Keratinocyte (primary cell): Measurements from ENCODE around the gene TMEM187. TPM values are rescaled to one million over a fixed set of nuclear protein-coding genes. Genes with fewer than 3 reads are reported as not detected.

Source experiments
- DNase-seq: peaks from one replicate; pipeline ENCODE4 v3.0.0-alpha.2; 2011; ENCODE audit warnings: low read depth, missing footprints, low spot score
- FAIRE-seq: peaks from 2 replicates; lab custom pipeline; 2011; peaks lifted over from hg19 to GRCh38; lab: Jason Lieb, UNC
- H2AFZ ChIP-seq: 2 replicates; pipeline ENCODE4 v1.6.0; 2012; ENCODE audit warnings: low read length, control low read depth, inconsistent platforms; ENCODE audit not compliant: control insufficient read depth
- H3K27ac ChIP-seq: 2 replicates; pipeline ENCODE4 v1.5.1; 2011; ENCODE audit warnings: low read length; ENCODE audit not compliant: control insufficient read depth, insufficient read depth
- H3K27me3 ChIP-seq: 3 replicates; pipeline ENCODE4 v1.6.0; 2011; ENCODE audit warnings: low read length; ENCODE audit not compliant: control insufficient read depth, insufficient read depth; ENCODE audit errors: extremely low read depth
- H3K36me3 ChIP-seq, 2 experiments: 2 replicates in 1 of 2; 3 replicates in 1 of 2; pipeline ENCODE4 v1.5.1; 2011; ENCODE audit warnings: low read length in 2 of 2, mild to moderate bottlenecking in 1 of 2; ENCODE audit not compliant: control insufficient read depth in 2 of 2, insufficient read depth in 2 of 2; ENCODE audit errors: extremely low read depth in 1 of 2
- H3K4me1 ChIP-seq: 3 replicates; pipeline ENCODE4 v1.5.1; 2011; ENCODE audit warnings: low read length; ENCODE audit not compliant: control insufficient read depth, insufficient read depth; ENCODE audit errors: extremely low read depth
- H3K4me2 ChIP-seq: 3 replicates; pipeline ENCODE4 v1.6.0; 2011; ENCODE audit warnings: low read depth, low read length; ENCODE audit not compliant: control insufficient read depth, insufficient read depth; ENCODE audit errors: extremely low read depth
- H3K4me3 ChIP-seq, 3 experiments: fragments of 200-600 bp in 1 of 3; sonication (generic) in 1 of 3; 2 replicates in 2 of 3; 3 replicates in 1 of 3; pipeline ENCODE4 v1.5.1; 2011 to 2016; ENCODE audit warnings: low read length in 3 of 3, mild to moderate bottlenecking in 3 of 3, control low read depth in 2 of 3, inconsistent platforms in 1 of 3, low read depth in 1 of 3, mixed read lengths in 1 of 3, mixed run types in 1 of 3, moderate library complexity in 1 of 3; ENCODE audit not compliant: control insufficient read depth in 2 of 3, insufficient read depth in 2 of 3; ENCODE audit errors: extremely low read depth in 1 of 3
- H3K79me2 ChIP-seq: 2 replicates; pipeline ENCODE4 v1.6.0; 2012; ENCODE audit warnings: low read length; ENCODE audit not compliant: control insufficient read depth, insufficient read depth
- H3K9ac ChIP-seq: 3 replicates; pipeline ENCODE4 v1.6.0; 2011; ENCODE audit warnings: low read length; ENCODE audit not compliant: control insufficient read depth, insufficient read depth; ENCODE audit errors: extremely low read depth
- H3K9me1 ChIP-seq: 3 replicates; pipeline ENCODE4 v1.6.0; 2011; ENCODE audit warnings: low read length; ENCODE audit not compliant: control insufficient read depth, insufficient read depth; ENCODE audit errors: extremely low read depth
- H3K9me3 ChIP-seq: 2 replicates; pipeline ENCODE4 v1.5.1; 2012; ENCODE audit warnings: low read depth, low read length; ENCODE audit not compliant: control insufficient read depth
- H4K20me1 ChIP-seq: 3 replicates; pipeline ENCODE4 v1.6.0; 2011; ENCODE audit warnings: low read length; ENCODE audit not compliant: control insufficient read depth, insufficient read depth; ENCODE audit errors: extremely low read depth
- CTCF ChIP-seq, 3 experiments: IDR thresholded peaks in 1 of 3; conservative IDR thresholded peaks in 1 of 3; optimal IDR thresholded peaks in 1 of 3; 2 replicates in 2 of 3; 3 replicates in 1 of 3; pipeline versions ENCODE3 to v1.5.1; 2011; ENCODE audit warnings: low read length in 3 of 3, mild to moderate bottlenecking in 3 of 3, moderate library complexity in 2 of 3, control low read depth in 1 of 3, inconsistent platforms in 1 of 3; ENCODE audit not compliant: insufficient read depth in 2 of 3; ENCODE audit errors: extremely low read depth in 1 of 3
- EZH2 ChIP-seq: IDR thresholded peaks from one replicate; pipeline ENCODE4 v1.6.1; 2012; ENCODE audit warnings: inconsistent platforms, mild to moderate bottlenecking, low read length, moderate library complexity
- dilution Hi-C: fragments of 300-500 bp; cut with MboI; formaldehyde crosslinking; loops from one replicate; pipeline ENCODE4 v1.7.0; 2020; ENCODE audit warnings: low sequenced_read_pairs; ENCODE audit not compliant: extremely low pct_ligation_motif_present
- polyA plus RNA-seq, 5 experiments: library from polyadenylated mRNA; depleted of rRNA in 3 of 5; stranded (reverse) in 3 of 5; stranded (forward) in 1 of 5; unstranded in 1 of 5; fragments of >200 nt; gene quantifications; 1 replicate in 1 of 5; 2 replicates in 3 of 5; 3 replicates in 1 of 5; pipeline versions ENCODE4 v1.2.1 to v1.2.3, GENCODE V29; 2011 to 2012; ENCODE audit warnings: missing spikeins in 2 of 5, low read depth in 1 of 5, low replicate concordance in 1 of 5

TMEM187 gene
- polyA plus RNA-seq, 1 donor (not counting 4 experiments of a cell fraction or from before 2014, with no cell fraction given): 6.6 TPM

GRCh38 chrX:153951683-153952372 lies 20.7 kb upstream of the TMEM187 start:
- Histone ChIP-seq H3K27me3 (no peaks in the 10 kb centered on the region), H3K27ac (no peak overlapping the region), H3K36me3 (peaks cover 33 to 35% of the 10 kb centered on the region in 2 experiments), H4K20me1 (no peaks in the 10 kb centered on the region), H3K9ac (no peak overlapping the region), H3K9me1 (no peaks in the 10 kb centered on the region), H3K4me1 (no peaks in the 10 kb centered on the region), H3K4me3 (no peak overlapping the region), H2AFZ (no peak overlapping the region), H3K9me3 (no peaks in the 10 kb centered on the region), H3K4me2 (no peak overlapping the region), H3K79me2 (no peaks in the 10 kb centered on the region)
- TF ChIP-seq EZH2: no peak
- TF ChIP-seq CTCF (optimal IDR thresholded peaks at IDR 0.05 in 1 of 3, IDR thresholded peaks at IDR 0.05 in 1 of 3, conservative IDR thresholded peaks at IDR 0.05 in 1 of 3; ENCODE audit: extremely low read depth in 1 of 3, insufficient read depth in 2 of 3, low read length in 3 of 3): no peak
- FAIRE-seq: no peak
- no peak for DNase-seq
- dilution Hi-C loops: no loop called here

- H4K20me1 ChIP-seq: no peaks in the 10 kb centered on the region
- no peak overlapping the region for H2AFZ ChIP-seq
- no peak overlapping the region for H3K27ac ChIP-seq
- no peaks in the 10 kb centered on the region for H3K4me1 ChIP-seq
- no peaks in the 10 kb centered on the region for H3K27me3 ChIP-seq
- no peaks in the 10 kb centered on the region for H3K79me2 ChIP-seq
- FAIRE-seq (no peak), DNase-seq (no peak)
- peaks cover 35 to 42% of the 10 kb centered on the region in 2 experiments for H3K36me3 ChIP-seq
- H3K4me3 ChIP-seq: no peak overlapping the region
- no peaks in the 10 kb centered on the region for H3K9me1 ChIP-seq
- no peak for TF ChIP-seq CTCF (optimal IDR thresholded peaks at IDR 0.05 in 1 of 3, IDR thresholded peaks at IDR 0.05 in 1 of 3, conservative IDR thresholded peaks at IDR 0.05 in 1 of 3; ENCODE audit: extremely low read depth in 1 of 3, insufficient read depth in 2 of 3, low read length in 3 of 3)
- TF ChIP-seq EZH2: no peak
- no peaks in the 10 kb centered on the region for H3K9me3 ChIP-seq
- no peak overlapping the region for H3K9ac ChIP-seq
- H3K4me2 ChIP-seq: no peak overlapping the region
- dilution Hi-C loops: no loop called here
Measured at GRCh38 chrX:153952373-153953026, 20.1 kb upstream of the TMEM187 start.
